ENCODE results near the gene AIP.
A peak's percentile ranks its signal among the peaks of the same experiment; 100 is the strongest.
"Not testable (repeated sequence)": the region's sequence is repeated elsewhere in the genome, so short reads cannot be mapped to it uniquely, and the experiment has no call there.

The AIP gene

DNA sequence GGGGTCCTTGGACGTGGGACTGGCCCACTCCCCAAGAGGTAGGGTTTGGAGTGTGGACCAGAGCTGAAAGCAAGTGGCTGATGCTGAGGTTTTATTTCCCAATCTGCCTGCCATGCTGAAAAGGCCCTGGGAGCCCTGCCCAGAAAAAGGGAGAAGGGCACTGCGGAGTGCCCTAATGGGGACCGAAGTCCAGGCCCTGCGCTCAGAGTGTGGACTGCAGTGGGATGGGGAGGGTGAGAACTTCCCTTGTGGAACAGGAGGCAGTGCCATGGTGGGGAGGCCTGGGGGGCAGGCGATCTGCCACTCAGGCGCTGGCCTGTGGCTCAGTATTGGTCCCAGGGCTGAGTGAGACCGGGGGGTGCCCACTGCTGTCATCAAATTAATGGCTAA lies 34.6 kb upstream of the AIP start:
- DNase-seq (ENCODE audit: low read depth, low spot score) = no peak

DNA sequence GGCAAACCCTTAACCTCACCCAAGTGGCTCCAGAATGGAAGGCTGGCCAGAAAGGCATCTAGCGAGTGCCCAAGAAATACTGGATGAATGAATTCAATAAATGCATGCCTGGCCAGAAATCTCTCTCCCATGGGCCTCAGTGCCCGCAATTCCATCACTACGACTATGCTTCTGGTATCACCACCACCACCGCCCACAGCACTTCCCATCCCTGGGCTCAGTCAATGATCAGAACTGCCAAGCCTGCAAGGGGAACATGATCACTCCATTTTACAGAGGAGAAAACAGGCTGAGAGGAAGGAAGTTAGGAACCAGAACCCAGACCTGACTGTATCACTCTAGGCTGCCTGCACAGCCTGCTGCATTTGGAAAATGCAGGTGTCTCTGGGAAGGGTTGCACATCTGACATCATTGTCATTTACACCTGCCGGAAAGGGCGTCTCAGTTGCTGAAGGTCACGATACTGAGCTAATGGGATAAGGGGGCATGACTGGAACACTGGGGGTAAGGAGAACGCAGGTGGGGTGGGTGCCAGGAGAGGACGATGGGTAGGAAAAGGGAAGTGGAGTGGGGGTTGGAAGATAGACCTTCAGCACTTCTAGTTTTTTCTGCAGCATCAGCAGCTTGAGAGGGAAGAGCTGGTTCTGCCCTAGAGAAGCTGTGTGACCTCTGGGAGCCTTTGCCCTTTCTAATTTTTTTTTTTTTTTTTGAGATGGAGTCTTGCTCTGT lies 33.5 kb upstream of the AIP start:
- no peak for DNase-seq (ENCODE audit: low read depth, low spot score)

DNA sequence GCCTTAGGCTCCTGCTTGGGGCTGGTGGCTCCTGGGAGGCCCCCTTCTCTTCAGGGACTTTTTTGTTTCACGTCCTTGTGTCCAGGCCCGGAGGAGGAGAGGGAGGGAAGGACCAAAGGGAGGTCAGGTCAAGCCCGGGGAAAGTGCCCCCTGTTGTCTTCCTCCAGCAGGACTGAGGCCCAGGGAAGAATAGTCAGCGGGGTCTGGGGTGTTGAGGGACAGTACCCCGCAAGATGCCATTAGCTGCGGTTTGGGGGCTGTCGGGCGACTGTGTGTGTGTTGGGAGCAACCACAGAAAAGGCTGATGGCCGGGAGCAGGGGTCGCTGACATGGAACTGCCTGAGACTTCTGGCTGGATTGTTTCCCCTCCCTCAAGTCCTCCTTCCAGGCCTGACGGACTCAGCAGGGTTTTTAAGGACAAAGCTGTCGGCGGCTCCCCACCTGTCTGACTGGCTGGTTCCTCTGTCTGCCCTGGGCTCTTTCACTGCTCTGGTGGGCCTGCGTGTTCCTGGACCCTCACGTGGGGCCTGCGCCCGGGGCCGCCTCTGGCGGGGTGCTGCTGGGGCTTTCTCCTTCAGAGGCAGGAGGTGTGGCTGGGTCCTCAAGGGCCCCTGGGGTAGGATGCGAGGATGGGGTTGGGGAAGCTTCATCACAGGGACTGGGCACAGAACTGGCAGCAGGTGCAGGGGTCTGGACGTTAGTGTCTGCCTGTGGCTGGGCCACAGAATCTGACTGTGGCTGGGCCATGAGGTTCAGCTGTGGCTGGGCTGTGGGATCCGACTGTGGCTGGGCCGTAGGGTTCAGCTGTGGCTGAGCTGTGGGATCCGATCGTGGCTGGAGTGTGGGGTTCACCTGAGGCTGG lies 31.8 kb upstream of the AIP start:
- no peak for DNase-seq (ENCODE audit: low read depth, low spot score)

DNA sequence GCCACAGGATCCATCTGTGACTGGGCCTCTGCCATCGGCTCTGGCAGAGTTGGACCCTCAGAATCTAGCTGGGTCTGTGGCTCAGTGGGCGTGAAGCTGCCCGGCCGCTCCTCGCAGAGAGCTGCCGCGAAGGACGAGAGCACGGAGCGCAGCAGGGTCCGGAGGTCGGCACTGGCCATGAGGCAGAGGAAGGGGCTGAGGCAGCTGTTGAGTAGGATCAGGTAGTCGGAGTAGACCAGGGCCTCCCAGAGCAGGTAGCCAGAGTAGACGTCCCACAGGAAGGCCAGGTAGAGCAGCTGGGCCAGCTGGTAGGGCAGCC lies 31.2 kb upstream of the AIP start:
- no peak for DNase-seq (ENCODE audit: low read depth, low spot score)

DNA sequence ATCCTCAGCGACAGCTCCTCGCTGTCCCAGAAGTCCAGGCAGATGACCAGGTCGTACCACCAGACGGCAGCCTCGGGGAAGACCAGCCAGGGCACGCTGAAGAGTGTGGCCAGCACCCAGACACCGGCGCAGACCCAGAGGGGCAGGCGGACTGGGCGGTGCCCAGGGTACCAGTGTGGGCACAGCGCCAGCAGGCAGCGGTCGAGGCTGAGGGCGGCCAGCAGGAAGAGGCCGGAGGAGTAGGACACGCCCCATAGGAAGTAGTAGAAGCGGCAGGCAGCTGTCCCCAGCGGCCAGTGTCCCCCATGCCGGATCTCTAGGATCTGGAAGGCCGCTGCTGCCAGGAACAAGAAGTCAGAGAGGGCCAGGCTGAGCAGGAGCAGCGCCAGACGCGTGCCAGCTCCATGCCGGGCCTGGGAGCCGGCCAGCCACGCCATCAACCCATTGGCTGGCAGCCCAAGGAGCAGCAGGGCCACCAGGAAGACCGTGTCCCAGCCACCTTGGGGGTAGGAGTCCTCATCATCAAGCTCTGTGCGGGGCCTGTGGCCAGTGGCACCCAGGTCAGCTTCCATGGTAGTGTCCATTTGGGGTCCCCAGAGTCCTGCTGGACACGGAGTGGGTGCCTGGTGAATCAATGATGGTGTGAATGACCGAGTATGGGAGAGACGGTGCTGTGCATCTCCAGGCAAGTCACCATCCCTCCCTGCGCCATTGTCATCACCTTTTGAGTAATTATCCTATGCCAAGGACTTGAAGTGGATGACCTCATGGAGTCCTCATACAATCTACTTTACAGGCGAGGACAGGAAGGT lies 30.5 kb upstream of the AIP start, which contains the start of gene GPR152:
Gene GPR152, minus strand, starts transcription at position 589 of the 812 bp plus-strand sequence. Its CDS starts 5 bp downstream, at position 584.
- no peak for DNase-seq (ENCODE audit: low read depth, low spot score)

DNA sequence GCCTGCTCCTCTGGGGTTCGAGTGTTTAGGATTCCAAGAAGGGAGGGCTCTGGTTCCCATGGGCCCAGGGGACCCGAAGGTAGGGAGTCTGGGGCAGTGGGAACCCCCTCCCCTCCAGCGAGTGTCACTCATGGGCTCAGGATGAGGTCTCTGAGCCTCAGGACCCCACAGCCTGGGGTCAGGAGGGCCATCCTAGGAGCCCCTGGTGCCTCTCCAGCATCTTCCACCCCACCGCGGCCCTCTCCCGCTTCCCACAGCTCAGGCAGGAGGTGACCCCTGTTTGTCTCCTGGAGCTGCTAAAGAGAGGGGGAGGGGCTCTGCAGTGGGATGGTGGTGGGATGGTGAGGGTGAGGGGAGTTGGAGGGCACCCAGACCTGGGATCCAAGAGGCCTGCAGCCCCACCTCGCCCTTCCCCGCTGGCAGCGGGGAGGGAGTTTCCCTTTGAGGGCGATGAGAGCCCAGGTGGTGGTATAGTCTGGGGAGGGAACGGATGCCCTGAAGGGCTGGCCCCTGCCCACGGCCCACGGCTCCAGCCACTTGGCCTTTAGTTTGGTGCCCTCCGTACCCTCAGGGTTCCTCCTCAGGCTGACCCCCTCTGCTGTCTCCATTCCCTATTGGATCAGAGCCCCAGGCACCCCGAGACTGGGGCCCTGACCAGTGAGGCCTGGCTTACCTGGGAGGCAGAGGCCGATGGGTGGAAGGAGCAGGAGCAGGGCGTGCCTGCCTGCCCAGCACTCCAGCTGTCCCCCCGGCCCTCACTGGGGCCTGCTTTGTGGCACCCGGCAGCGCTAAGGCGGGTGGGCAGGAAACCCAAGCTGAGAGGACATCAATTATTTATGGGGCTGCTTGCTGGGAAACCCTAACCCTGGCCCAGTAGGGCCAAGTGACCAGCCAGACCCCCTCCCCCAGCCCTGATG lies 28.8 kb upstream of the AIP start:
- DNase-seq (ENCODE audit: low read depth, low spot score) = no peak

DNA sequence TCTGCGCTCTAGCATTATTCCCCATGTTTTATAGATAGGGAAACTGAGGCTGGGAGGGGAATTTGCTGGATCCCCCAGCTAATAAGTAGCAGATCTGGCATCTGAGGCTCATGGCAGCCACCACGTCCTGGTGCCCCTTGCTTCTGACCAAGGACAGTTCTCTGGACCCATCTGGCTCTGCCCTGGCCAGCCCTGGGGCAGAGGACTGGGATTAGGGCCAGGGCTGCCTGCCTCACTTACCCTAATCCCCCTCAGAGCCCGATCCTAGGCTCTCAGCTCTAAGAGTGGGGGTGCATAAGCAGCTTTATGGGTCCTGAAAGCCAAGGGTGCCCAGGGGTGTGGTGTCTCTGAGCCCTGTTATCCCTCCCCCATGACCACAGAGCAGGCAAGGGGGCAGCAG lies 27.8 kb upstream of the AIP start, which contains the start of gene CABP4:
Gene CABP4, plus strand, starts transcription at position 301 of the 400 bp plus-strand sequence. Its CDS starts 70 bp downstream, at position 371.
- DNase-seq (ENCODE audit: low read depth, low spot score) = no peak

DNA sequence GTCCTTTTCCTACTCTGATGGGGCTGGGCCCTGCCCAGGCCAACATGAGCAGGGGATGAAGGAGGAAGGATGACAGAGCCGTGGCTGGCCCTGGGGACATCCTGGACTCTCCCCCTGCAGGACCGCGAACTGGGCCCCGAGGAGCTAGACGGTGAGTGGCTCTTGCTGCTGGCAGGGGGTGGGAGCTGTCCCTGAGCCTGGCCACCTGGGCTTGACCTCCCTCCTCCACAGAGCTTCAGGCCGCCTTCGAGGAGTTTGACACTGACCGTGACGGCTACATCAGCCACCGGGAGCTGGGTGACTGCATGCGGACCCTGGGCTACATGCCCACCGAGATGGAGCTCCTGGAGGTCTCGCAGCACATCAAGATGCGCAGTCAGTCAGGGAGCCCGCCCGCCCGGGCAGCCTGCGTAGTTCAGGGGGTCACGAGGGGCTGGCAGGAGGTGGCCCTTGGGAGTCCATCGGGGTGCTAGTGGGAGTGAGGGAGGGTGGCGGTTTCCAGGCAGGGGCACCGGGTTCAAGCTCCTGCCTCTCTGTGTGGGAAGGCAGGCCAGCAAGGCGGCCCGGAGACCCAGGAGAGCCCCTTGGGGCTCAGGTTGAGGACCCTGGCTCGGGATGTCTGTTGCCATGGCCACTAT lies 26.6 kb upstream of the AIP start:
- DNase-seq (ENCODE audit: low read depth, low spot score) = no peak

DNA sequence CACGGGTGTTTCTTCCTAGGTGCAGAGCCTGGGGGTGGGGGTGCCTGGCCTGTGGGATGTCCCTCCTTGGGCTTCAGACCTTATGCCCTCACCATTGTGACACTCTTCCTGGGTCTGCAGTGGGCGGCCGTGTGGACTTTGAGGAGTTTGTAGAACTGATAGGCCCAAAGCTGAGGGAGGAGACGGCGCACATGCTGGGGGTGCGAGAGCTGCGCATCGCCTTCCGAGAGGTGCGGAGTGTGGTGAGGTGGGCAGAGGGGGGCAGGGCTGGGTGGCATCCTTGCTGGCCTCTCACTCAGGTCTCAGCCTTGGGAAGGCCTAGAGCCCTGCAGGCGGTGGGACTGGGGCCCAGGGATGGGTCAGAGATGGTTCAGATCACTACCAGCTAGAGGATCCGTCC lies 25.4 kb upstream of the AIP start:
- DNase-seq (ENCODE audit: low read depth, low spot score) = no peak

DNA sequence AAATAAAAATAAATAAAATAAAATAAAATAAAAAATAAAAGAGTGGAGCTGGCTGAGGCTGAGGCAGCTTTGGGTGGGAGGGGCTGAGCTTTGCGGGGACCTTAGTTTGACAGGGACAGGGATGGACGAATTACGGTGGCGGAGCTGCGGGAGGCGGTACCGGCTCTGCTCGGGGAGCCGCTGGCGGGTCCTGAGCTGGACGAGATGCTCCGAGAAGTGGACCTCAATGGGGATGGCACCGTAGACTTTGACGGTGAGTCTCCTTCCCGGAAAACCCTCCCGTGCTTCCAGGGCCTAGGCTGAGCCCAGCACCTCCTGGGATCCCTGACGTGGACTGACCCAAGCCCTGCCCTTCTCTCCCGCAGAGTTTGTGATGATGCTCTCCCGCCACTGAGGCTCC lies 24.6 kb upstream of the AIP start:
- DNase-seq (ENCODE audit: low read depth, low spot score) = no peak

DNA sequence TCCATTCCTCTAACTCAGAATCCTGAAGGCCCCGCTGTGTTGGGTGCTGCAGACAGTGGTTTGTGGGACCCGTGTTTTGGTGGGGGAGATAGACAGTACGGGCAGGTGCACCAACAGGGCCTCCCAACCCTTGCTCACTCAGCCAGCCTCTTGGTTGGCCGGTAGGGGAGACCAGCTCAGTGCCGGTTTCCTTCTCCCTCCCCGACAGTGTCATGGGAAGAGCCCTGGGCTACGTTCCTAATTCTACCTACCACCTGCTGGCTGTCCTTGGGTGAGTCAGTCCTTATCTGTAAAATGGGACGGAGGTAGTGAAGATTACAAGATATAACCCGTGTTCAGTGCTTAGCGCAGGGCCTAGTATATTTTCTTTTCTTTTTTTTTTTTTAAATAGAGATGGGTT lies 19.6 kb upstream of the AIP start:
- no peak for DNase-seq (ENCODE audit: low read depth, low spot score)

DNA sequence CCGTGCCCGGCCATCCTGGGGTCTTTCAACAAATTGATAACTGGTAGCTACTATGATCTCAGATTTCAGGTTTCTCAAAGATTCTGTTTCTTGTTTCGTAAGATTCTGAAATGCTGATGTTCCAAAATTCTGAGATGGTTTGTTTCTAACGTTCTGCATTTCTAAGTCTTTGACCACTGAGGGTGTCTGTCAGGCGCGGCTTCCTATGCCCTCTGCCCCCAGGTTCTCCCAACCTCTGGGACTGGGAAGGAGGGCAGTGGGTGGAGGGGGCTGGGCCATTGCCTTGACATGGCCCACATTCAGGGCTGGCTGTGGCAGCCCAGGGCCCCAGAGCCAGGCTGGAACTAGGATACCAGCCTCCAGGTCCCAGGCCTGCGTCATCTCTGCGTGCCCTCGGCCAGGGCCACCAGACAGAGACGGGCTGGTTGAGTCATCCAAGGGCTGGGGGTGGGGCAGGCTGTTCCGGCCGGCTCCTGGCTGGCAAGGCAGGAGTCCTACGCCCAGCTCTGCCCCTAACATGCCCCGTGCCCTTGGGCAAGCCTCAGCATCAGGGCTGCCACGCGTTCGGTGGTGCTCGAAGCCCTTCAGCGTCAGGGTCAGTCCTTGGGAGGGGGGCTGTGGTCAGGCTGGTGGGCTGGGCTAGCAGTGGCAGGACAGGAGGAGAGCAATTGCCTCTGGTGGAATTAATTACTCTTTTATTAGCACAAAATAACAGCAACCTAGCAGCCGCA lies 19.0 kb upstream of the AIP start:
- DNase-seq (ENCODE audit: low read depth, low spot score) = no peak

DNA sequence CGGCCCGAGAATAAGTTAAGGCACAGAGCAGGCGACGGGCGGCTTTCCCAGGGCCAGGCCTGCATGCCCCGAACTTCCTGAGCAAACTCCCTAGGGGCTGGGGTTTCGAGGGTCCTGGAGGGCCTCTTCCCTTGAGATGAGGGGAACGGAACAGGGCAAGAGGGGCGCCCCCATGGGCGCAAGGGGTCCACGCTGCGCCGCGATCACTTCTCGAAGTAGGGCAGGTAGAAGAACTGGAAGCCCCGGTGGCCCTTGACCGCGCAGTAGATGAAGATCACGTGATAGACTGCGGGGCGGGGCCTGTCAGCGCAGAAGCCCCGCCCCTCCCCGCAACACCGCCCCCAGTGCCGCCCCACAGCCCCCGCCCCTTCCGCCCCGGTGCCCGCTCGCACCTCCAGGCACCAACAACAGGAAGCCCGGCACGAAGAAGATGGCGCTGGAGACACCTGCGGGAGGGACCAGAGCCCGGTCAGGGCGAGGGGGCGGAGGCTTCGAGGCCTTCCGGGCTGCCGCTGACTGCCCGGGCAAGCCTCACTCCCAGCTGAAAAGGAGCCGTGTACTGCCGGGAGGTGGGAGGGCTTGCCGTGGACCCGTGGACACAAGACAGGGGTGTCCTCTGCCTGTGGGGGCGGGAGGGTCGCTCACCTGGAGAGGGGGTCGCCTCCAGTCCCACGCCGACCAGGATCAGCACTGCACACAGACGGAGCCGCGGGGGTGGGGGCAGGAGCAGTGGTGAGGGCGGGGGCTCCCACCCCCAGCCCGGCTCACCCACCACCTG lies 18.2 kb upstream of the AIP start:
- DNase-seq (ENCODE audit: low read depth, low spot score) = peak; percentile 85

DNA sequence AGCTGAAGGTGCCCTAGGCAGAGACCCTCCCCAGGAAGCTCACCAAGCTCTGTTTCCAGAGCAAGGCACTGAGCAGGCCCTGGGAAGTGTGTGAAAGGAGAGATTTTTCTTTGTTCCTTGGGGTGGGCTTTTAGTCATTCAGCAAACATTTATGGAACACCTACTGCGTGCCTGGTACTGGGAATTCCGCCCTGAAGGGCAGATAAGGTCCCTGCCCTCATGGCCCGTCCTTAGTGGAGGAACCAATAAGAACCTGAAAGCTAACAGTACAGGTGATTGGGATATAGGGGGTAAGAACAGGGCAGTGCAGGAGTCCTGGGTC lies 17.7 kb upstream of the AIP start:
- no peak for DNase-seq (ENCODE audit: low read depth, low spot score)

DNA sequence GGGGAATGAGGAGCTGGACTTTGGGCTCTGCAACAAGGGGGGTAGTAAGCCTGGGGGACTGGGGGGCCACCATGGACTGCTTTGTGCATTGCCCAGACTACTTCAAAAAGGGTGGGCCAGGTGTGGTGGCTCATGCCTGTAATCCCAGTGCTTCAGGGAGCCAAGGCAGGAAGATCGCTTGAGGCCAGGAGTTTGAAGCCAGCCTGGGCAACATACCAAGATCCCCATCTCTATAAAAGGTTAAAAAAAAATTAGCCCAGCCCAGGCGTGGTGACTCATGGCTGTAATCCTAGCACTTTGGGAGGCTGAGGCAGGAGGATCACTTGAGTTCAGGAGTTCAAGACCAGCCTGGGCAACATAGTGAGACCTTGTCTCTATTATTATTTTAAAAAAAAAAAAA lies 17.3 kb upstream of the AIP start:
- not testable (repeated sequence) for DNase-seq (ENCODE audit: low read depth, low spot score)

DNA sequence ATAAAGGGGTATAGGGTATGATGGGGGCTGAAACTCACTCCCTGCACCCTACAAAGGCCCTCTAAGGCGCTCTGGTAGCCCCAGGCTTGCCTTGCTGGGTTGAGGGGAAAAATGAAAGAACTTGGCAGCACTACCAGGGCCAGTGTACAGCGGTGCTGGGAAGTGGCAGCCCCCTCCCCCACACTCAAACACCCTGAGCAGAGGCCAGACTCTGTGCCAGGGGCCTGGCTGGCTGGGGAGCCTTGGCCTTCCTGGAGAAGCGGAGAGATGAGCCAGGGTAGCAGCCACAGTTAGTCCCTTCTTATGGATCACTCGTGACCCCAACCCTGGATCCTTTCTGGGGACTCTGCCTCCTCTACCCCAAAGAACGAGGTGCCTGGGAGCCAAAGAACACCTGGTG lies 16.5 kb upstream of the AIP start:
- DNase-seq (ENCODE audit: low read depth, low spot score) = no peak

DNA sequence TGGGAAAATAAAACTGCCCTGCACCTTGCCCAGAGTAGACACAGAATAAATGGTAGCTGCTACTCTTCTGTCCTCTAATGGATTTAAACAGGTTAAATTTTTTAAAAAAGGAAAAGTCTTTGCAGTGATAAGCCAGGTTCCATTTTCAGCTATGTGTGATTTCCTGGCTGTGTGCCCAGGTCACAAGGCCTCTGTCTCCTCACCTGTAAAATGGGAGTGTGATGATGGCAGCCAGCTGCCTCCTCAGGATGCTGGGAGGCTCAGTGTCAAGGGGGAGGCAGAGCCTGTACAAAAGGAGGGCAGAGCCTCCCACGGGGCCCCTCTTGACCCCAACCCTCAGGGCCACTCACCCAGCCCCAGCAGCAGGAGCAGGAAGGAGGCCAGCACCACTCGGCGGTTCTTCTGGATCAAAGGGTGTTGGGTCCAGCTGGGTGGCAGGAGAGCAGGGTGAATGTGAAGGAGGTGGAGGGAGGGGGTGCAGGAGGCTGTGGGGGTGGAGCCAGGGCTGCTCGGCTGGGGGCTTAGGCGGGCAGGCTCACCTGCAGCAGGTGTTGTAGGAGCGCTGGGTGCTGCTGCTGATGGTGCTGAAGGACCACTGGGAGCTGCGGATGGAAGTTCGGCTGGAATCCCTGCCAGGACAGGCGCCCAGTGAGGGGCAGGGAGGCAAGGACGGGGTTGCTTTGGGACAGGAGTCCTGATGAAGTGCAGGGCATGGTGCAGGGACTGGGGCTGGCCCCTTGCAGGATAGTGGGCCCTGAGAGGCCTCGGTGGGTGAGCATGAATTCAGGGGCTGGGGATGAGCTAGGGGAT lies 15.7 kb upstream of the AIP start:
- DNase-seq (ENCODE audit: low read depth, low spot score) = no peak

DNA sequence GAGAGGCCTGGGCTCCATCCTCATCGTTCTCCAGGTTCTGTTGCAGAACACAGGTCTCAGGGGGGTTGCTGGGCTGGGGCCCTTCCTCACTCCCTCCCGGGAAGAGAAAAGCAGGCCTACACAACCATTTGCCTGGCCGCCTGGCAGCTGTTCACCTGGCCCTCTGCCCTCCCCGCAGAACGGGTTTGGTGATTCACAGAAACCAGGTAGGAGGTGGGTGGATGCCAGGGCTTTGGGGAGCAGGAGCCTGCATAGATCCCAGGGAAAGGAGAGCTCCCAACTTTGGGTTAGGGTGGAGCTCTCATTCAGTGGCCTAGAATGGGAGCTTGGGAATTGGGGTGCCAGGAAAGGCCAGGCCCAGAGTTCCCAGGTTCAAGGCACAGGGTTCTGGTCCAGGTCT lies 14.8 kb upstream of the AIP start:
- DNase-seq (ENCODE audit: low read depth, low spot score) = no peak

DNA sequence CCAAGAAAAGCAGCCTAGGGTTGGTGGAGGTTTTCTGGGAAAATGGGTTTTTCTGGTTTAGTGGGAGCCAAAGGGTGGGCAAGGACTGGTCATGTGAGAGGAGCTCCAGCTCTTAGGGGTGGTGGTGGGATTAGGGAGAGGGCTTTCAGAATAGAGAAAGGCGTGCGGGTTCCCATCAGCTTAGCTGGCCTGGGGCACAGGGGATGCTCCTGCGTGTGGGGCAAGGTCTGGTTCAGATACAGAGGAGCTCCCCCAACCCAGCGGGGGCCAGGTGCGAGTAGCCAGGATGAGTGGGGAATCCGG lies 14.4 kb upstream of the AIP start:
- no peak for DNase-seq (ENCODE audit: low read depth, low spot score)

Data from activated CD4-positive, CD25-positive, alpha-beta regulatory T cell treated with anti-CD3 and anti-CD28 coated beads, Interleukin-2, amount 50 U/mL, for 16 hours (primary cell).